HEK293 (cell line): ENCODE results near the gene AMER3.

Experiments
- CTCF ChIP-seq: fragments of 450-650 bp; formaldehyde crosslinking; IDR thresholded peaks from 2 replicates; pipeline ENCODE4 v1.5.1; 2016; ENCODE audit warnings: missing biosample characterization, missing genetic modification characterization
- MYNN ChIP-seq: fragments of 450-650 bp; formaldehyde crosslinking; IDR thresholded peaks from 2 replicates; pipeline ENCODE4 v1.5.1; 2016; ENCODE audit warnings: missing biosample characterization, missing genetic modification characterization, borderline replicate concordance
- TCF7L2 ChIP-seq: IDR thresholded peaks from 2 replicates; pipeline ENCODE4 v1.6.1; 2011; ENCODE audit warnings: low read depth, mild to moderate bottlenecking, inconsistent platforms, low read length, moderate library complexity, borderline replicate concordance
- ZFP41 ChIP-seq: fragments of 450-650 bp; formaldehyde crosslinking; IDR thresholded peaks from 2 replicates; pipeline ENCODE4 v1.5.1; 2016; ENCODE audit warnings: missing biosample characterization, missing genetic modification characterization, borderline replicate concordance
- ZNF248 ChIP-seq: fragments of 450-650 bp; formaldehyde crosslinking; IDR thresholded peaks from 2 replicates; pipeline ENCODE4 v1.5.1; 2017; ENCODE audit warnings: missing biosample characterization, missing genetic modification characterization
- ZNF324 ChIP-seq: fragments of 450-650 bp; formaldehyde crosslinking; IDR thresholded peaks from 2 replicates; pipeline ENCODE4 v1.5.1; 2016; ENCODE audit warnings: missing biosample characterization, missing genetic modification characterization
- ZNF398 ChIP-seq: fragments of 450-650 bp; formaldehyde crosslinking; IDR thresholded peaks from 2 replicates; pipeline ENCODE4 v1.5.1; 2017; ENCODE audit warnings: missing biosample characterization, missing genetic modification characterization
- ZNF416 ChIP-seq: fragments of 450-650 bp; formaldehyde crosslinking; IDR thresholded peaks from 2 replicates; pipeline ENCODE4 v1.5.1; 2016; ENCODE audit warnings: missing biosample characterization, missing genetic modification characterization
- ZNF548 ChIP-seq: fragments of 450-650 bp; formaldehyde crosslinking; IDR thresholded peaks from 2 replicates; pipeline ENCODE4 v1.5.1; 2016; ENCODE audit warnings: missing biosample characterization, missing genetic modification characterization
- TF ChIP-seq, protein P1 (sequence below): fragments of 450-650 bp; formaldehyde crosslinking; IDR thresholded peaks from 2 replicates; pipeline ENCODE4 v1.5.1; 2016; ENCODE audit warnings: missing biosample characterization, missing genetic modification characterization
- TF ChIP-seq, protein P2 (sequence below): fragments of 450-650 bp; formaldehyde crosslinking; IDR thresholded peaks from 2 replicates; pipeline ENCODE4 v1.5.1; 2016; ENCODE audit warnings: missing biosample characterization, missing genetic modification characterization

DNA sequence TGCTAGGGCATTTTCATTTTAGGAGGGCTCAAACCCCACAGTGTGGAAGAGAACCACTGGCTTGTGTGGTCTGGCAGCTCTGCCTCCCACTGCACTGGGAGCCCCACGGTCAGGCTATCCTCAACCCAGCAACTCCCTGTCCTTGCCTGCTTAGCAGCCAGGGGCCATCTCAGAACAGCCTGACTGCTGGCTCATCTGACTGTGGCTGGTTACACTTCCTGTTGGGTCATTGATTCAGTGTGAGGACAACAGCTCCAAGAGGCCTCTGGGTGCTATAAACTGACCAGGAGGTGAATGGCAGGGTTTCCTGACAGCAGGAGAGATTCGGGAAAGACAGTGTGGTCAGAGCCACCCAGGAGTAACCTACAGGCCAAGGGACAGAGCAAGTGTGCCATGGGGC lies 40.1 kb downstream of the AMER3 start:
- TF ChIP-seq CTCF (tag by site-specific recombination): no peak
- TF ChIP-seq, protein P1, sequence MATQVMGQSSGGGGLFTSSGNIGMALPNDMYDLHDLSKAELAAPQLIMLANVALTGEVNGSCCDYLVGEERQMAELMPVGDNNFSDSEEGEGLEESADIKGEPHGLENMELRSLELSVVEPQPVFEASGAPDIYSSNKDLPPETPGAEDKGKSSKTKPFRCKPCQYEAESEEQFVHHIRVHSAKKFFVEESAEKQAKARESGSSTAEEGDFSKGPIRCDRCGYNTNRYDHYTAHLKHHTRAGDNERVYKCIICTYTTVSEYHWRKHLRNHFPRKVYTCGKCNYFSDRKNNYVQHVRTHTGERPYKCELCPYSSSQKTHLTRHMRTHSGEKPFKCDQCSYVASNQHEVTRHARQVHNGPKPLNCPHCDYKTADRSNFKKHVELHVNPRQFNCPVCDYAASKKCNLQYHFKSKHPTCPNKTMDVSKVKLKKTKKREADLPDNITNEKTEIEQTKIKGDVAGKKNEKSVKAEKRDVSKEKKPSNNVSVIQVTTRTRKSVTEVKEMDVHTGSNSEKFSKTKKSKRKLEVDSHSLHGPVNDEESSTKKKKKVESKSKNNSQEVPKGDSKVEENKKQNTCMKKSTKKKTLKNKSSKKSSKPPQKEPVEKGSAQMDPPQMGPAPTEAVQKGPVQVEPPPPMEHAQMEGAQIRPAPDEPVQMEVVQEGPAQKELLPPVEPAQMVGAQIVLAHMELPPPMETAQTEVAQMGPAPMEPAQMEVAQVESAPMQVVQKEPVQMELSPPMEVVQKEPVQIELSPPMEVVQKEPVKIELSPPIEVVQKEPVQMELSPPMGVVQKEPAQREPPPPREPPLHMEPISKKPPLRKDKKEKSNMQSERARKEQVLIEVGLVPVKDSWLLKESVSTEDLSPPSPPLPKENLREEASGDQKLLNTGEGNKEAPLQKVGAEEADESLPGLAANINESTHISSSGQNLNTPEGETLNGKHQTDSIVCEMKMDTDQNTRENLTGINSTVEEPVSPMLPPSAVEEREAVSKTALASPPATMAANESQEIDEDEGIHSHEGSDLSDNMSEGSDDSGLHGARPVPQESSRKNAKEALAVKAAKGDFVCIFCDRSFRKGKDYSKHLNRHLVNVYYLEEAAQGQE: no peak
- TF ChIP-seq ZNF416 (tag by site-specific recombination): no peak
- no peak for TF ChIP-seq ZFP41 (tag by site-specific recombination)
- TF ChIP-seq ZNF248 (tag by site-specific recombination): no peak
- no peak for TF ChIP-seq ZNF324 (tag by site-specific recombination)
- no peak for TF ChIP-seq TCF7L2
- no peak for TF ChIP-seq MYNN
- TF ChIP-seq, protein P2, sequence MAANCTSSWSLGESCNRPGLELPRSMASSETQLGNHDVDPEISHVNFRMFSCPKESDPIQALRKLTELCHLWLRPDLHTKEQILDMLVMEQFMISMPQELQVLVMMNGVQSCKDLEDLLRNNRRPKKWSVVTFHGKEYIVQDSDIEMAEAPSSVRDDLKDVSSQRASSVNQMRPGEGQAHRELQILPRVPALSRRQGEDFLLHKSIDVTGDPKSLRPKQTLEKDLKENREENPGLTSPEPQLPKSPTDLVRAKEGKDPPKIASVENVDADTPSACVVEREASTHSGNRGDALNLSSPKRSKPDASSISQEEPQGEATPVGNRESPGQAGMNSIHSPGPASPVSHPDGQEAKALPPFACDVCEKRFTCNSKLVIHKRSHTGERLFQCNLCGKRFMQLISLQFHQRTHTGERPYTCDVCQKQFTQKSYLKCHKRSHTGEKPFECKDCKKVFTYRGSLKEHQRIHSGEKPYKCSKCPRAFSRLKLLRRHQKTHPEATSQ (tag by site-specific recombination): no peak
- TF ChIP-seq ZNF548 (tag by site-specific recombination): no peak
- no peak for TF ChIP-seq ZNF398 (tag by site-specific recombination)
